Measurements from ENCODE around the gene GIT1.

Gene GIT1

DNA sequence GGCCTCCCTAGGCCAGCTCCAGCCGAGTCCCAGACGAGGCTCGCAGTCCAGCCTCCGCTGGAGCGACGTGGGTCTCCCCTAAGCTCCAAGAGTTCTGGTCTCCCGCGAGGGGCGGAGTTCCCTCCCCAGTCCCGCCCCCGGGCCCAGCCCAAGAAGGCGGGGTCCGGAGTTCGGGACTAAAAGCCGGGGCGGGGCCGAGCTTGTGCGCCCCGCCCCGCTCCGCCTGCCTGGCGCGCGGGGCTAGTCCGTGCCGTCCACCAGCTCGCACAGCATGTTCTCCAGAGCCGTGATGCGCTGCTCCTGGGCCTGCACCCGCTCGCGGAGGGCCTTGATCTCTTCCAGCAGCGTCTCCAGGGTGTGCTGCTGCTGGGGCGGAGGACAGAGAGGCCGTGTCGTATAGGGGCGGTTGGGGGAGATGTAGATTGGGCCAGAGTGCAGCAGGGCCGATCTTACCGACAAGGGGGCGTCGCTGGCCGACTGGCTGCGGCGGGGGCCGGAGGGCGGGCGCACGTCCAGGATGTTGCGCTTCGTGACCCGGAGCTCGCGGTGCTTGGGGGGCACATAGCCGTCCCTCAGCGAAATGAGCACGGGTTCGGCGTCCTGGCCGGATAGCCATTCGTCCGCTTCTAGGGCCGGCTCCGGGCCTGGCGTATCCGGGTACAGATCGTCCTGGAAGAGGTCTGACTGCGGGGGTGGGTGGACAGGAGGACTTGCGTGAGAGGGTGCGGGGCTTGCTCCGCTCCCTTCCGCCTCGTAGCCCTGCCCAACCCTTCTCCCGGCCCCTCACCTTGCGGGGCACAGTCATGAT is 26.2 kb upstream of the GIT1 start:
- in situ Hi-C loops (cut with MboI; ENCODE audit: low sequenced_read_pairs): no loop called here

DNA sequence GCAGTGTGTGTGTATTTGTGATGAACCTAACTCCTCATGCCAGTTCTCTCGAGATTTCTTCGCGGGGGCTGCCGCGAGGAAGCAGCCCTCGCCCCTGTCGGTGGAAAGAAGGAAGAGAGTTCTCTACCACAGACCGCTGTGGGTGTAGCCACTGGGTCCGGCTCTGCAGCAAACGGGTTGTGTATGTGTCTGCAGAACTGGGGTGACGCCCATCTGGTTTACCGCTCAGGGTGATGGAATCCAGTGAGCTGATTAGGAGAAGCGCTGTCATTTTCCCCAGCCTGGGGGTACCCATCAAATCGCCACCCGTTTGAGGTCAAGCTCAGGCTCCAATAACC is 25.6 kb upstream of the GIT1 start:
- in situ Hi-C loops (cut with MboI; ENCODE audit: low sequenced_read_pairs): no loop called here

DNA sequence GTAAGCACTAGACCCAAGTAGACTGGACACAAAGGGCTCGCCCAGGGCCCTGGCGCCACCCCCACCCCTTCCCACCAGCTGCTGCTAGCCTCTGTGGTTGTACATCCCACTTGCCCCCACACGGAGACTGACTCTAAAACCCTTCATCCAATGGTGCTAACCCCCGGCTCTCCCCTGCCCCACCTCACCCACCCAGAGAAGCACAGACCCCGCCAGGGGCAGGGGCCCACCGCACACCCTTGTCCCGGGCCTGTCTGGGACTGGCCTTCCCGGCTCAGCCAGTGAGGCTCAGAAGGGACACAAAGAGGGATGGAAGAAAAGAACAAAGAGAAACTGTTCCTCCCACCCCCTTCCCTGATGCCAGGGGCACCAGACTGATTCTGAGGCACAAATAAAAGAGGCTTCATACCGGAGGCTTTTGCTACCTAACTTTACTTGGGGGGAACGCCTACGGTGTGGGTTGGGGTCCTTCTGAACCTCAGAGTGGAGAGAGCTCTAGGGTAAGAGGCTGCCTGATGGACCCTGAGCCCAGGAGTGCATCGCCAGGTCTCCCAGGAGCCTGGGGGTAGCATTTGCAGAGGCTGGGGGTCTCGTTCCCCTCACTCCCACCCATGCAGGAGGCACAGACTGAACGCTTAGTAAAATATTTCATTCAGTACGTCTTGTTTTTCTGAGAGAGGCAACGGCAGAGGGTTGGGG is 25.1 kb upstream of the GIT1 start:
- in situ Hi-C loops (cut with MboI; ENCODE audit: low sequenced_read_pairs): no loop called here

DNA sequence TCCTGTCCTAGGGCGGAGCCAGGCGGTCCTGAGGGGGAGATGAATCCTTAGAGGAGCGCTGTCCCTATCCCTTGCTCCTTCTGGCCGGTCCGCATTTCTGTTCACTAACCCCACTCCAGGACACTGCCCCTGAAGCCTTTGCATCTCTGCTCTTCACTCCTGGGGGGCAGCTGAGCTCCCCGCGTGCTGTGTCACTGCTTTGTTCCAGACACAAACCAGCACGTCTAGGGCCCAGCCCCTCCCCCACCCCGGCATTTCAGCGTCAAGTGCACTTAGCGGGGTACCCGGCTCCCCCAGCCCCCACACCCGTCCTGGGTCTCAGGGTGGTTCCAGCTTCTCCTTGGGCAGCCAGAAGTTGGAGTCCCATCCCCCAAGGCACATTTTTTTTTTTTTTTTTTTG is 24.4 kb upstream of the GIT1 start:
- in situ Hi-C loops (cut with MboI; ENCODE audit: low sequenced_read_pairs): no loop called here

DNA sequence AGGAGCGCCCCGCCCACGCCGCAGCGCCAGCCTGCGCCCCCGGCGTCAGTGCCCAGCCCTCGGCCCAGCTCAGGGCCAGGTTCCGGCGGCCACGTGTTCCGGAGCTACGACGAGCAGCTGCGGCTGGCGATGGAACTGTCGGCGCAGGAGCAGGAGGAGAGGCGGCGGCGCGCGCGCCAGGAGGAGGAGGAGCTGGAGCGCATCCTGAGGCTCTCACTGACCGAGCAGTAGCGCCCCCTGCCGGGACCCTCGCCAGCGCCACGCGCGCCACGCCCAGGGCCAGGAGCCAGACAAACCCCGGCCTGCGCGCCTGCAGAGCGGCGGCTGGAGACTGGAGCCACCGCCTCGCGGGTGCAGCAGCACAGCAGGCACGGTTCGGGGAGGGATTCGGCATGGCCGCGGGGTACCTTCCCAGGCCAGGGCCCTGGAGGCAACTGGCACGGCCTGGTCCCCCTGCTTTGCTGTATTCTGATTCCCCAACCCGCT is 23.9 kb upstream of the GIT1 start:
- in situ Hi-C loops (cut with MboI; ENCODE audit: low sequenced_read_pairs): no loop called here

DNA sequence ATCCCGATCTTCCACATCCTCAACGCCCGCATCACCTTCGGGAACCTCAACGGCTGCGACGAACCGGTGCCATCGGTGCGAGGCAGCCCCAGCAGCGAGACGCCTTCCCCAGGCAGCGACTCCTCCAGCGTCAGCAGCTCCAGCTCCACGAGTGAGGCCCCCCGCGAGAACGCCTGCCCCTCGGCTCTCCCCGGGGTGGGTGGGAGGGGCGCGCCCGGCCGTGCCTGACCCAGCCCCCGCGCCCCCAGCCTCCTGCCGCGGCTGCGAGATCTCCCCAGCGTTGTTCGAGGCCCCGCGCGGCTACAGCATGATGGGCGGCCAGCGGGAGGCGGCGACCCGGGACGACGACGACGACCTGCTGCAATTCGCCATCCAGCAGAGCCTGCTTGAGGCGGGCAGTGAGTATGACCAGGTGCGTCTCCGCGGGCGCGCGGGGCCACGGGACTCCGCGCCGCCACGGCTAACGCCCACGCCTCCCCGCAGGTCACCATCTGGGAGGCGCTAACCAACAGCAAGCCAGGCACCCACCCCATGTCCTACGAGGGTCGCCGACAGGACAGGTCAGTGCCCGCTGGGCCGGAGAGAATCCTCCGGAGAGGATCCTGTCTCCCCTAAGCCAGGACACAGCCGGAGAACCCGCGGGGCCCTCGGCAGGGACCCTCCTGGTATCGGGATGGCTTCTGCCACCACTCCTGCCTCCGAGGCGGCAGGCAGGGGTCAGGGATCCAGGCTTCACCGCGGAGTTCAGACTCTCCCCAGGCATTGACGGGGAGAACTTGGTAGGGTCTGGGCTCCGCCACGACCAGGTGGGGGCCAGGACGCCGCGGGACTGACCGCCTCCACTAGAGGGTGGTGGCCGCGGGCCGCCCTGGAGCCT is 23.2 kb upstream of the GIT1 start:
- in situ Hi-C loops (cut with MboI; ENCODE audit: low sequenced_read_pairs): no loop called here

DNA sequence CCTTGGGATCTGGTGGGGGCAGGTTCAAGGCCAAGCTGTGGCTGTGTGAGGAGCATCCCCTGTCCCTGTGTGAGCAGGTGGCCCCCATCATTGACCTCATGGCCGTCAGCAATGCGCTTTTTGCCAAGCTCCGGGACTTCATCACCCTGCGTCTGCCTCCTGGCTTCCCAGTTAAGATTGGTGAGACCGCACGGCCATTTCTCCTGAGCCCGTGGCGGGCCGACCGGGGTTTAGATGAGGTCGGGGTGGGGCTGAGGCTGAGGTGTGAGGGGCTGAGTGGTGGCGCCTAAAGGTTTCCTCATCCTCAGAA is 22.6 kb upstream of the GIT1 start:
- in situ Hi-C loops (cut with MboI; ENCODE audit: low sequenced_read_pairs): no loop called here

DNA sequence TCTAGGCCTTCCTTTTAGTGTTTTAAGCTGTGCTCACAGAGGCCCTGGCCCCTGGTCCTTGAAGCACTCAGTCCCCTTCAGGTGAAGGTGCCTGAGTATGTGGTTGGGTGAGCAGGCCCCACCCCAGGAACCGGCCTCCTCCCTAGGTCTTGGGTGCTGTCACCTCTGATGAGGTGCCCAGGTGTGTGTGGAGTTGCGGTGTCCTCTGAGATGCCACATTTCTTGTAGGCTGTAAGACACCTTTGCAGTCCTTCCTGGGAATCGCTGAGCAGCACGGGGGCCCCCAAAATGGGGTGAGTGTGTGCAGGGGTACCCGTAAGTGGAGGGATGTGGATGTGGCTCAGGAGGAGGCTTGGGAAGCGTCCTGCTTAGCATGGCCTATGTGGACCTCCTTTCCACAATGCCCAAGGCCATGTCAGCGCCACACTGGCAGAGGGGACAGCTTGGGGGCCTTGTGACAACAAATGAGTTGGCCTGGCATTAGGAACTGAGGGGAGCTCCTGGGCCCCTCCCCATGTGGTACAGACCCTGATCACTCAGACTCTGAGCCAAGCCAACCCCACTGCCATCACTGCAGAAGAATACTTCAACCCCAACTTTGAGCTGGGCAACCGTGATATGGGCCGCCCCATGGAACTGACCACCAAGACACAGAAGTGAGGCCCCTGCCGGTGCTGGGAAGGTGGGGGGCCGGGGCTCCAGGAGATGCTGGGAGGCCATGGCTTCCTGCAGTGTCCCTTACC is 22.1 kb upstream of the GIT1 start:
- in situ Hi-C loops (cut with MboI; ENCODE audit: low sequenced_read_pairs): no loop called here

DNA sequence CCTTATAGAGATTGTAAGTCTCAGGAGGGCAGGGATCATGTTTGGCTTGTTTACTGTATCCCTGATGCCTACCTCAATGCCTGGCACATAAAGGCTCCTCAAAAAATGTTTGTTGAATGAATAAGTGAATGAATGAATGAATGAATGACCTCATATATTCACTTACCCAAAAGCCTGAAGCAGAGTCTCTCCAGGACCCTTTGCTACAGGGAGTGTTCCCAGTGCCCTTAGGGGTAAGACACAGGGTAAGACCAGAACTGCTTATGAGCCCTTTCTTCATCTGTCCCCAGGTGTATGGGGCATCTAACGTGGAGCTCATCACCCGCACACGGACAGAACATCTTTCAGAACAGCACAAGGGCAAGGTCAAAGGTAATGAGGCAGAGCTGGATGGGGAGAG is 20.9 kb upstream of the GIT1 start:
- in situ Hi-C loops (cut with MboI; ENCODE audit: low sequenced_read_pairs): no loop called here

DNA sequence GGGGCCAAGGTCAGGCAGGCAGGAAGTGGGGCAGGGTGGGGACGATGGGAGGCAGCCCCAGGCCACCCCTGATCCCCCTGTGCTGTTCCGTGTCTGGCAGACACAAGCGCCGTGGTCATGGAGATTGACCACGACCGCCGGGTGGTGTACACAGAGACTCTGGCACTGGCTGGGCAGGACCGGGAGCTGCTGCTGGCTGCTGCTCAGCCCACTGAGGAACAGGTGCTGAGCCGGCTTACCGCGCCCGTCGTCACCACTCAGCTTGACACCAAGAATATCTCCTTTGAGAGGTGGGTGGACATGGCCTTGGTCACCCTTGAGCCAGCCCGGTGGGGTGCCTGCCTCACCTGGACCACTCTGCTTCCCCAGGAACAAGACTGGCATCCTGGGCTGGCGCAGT is 19.5 kb upstream of the GIT1 start:
- in situ Hi-C loops (cut with MboI; ENCODE audit: low sequenced_read_pairs): no loop called here

DNA sequence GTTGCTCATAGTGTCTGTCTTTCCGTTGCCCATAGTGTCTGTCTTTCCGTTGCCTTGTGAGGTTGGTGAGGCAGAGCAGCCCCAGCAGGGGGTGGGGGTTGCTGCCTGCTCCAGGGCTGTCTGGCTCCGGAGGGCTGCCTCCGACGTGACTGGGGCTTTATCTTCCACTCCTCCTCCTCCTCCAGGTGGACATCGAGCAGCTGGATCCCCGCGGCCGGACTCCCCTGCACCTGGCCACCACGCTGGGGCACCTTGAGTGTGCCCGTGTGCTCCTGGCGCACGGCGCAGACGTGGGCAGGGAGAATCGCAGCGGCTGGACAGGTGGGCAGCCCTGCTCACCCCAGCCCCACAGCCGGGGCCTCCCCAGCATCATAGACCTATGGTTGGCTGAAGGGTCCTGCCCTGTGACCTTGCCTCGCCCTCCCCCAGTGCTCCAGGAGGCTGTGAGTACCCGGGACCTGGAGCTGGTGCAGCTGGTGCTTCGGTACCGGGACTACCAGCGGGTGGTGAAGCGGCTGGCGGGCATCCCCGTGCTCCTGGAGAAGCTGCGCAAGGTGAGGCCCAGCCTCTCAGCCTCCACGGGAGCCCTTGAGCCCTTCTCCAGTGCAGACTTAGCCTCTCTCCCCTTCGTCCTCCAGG is 18.2 kb upstream of the GIT1 start:
- in situ Hi-C loops (cut with MboI; ENCODE audit: low sequenced_read_pairs): no loop called here

DNA sequence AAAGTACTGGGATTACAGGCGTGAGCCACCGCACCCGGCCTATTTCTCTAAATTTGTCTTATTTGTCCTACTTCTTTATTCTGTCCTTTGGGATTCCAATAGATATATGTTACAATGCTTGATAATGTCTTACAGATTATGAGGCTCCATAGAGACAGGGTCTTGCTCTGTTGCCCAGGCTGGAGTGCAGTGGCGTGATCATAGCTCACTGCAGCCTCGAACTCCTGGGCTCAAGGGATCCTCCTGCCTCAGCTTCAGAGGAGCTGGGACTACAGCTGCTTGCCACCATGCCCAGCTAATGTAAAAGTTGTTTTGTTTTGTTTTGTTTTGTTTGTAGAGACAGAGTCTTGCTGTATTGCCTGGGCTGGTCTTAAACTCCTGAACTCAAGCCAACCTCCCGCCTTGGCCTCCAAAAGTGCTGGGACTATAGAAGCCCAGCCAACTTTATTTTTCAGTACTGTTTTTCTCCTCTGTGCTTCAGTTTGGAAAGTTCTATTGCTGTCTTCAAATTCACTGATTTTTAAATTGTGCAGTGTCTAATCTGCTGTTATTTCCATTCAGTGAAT is 13.7 kb upstream of the GIT1 start:
- in situ Hi-C loops (cut with MboI; ENCODE audit: low sequenced_read_pairs): no loop called here

DNA sequence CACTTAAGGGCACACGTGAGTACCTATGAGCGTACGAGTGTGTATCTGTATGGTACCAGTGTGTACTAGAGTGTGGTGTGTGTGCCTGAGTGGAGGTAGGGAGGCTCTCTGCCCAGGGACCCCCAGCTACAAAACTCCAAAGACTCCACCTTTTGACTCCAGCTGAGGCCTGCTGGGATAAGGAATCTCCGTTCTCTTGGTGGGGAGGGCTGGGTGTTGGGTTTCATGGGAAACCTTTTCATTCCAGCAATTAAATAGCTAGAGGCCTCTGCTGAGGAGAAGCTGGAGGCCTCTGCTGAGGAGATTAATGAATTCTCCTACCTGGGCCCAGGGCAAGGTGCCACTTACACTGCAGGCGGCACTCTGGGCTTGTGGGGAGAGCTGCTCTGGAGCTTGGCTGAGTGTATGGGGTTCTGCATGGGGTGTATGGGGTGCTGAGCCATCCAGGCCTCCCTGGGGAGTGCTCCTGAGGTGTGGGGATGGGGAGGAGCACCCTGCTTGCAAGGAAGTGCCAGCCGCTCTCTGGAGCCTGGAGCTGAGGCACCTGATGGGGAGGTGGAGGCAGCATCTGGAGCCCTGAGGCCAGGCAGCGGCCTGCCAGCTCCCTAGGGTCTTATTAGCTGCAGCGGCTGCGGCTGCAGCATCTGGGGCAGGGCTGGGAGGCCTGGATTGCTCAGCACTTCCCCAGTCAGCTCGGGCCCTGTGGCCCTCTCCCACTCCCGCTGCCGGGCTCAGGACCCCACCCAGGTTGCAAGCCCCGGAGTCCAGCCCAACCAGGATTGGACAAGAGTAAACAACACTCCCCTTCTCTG is 8.1 kb upstream of the GIT1 start:
- in situ Hi-C loops (cut with MboI; ENCODE audit: low sequenced_read_pairs): no loop called here

DNA sequence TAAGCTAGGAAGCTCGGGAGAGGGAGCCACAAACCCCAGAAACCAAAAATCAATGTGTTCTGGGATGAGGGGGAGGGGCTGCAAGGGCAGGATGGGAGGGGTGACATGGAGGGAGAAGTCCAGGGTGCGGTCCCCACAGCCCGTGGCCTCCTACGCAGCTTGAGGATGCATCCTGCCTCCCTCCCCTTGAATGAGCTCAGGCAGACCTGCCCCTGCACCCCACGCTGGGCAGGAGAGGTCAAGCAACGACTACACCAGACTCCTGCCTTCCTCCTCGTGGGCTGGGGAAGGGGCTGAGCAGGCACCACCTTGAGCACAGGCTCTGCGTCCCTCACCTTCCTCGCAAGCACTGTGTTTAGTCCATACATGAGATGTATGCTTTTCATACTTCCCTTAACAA is 7.4 kb upstream of the GIT1 start:
- in situ Hi-C loops (cut with MboI; ENCODE audit: low sequenced_read_pairs): no loop called here

DNA sequence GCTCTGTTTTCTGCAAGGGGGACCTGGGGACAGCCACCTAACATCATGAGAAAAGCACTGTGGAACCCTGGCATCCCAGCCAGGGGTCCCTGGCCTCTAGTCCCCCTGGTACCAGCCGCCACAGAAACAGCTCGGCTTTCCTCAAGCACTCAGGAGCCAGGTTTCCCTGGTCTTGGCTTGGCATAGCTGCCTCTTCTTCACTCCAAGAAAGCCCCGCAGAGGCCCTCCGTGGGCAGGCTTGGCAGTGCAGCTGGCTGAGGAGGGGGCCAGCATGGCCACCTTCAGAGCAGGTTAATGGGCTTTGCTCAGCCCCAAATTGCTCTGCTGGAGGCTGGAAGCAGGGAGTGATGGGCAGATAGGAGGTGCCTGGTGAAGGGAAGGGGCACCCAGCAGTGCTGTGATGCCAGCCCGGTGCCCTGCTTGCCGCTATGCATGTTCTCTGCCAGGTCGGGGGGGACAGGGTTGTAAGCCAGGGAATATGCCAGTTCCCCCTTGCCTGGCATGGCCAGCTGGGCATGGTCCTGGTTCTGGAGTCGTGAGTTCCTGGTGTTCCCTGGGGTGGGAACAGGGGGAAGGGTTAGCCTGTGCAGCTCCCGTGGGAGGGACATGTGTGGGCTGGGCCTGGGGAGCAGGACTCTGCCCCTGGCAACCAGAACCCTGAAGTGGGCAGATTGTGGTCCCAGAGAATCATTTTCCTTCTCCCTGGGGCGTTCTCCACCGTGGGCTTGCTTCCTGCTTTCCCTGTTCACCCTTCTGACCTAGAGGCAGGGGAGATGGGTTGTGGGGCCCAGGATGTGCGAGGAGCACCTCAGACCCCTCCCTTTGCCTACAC is 6.7 kb upstream of the GIT1 start:
- in situ Hi-C loops (cut with MboI; ENCODE audit: low sequenced_read_pairs): no loop called here

DNA sequence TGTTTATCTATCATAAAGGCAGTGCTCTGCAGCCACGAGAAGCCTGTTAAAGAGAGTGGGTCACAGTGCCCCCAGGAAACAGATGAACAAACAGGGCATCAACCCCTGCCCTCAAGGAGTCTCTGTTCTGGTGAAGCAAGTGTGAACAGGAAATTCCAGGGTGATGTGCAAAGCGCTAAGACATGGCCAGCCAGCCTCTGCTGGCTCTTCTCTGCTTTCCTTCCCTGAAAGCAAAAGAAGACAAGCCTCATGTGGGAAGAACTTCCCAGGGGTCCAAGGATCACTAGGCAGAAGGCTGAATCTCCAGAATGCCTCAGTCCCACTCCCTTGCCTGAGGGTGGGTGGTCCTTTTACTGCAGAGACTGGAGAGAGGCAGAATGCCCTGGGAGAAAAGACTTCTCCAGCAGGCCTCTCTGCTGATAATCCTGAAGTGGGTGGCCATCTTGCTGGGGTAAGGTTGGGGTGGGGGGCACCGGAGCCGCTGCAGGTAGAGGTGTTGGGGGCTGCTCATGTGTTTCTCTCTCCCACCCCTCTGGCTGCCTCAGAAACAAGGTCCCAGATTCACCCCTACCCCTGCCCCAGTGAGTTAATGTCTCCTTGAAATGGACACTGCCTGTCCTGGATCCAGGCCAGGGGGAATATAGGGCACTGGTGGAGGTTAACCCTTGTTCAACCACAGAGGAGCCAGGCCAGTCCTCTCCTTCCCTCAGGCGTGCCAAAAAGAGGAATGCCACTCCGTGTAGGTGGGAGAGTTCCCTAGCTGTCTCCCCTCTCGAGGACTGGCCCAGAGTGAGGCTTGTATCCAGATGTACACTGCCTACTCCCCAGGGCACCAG is 5.9 kb upstream of the GIT1 start:
- in situ Hi-C loops (cut with MboI; ENCODE audit: low sequenced_read_pairs): no loop called here

DNA sequence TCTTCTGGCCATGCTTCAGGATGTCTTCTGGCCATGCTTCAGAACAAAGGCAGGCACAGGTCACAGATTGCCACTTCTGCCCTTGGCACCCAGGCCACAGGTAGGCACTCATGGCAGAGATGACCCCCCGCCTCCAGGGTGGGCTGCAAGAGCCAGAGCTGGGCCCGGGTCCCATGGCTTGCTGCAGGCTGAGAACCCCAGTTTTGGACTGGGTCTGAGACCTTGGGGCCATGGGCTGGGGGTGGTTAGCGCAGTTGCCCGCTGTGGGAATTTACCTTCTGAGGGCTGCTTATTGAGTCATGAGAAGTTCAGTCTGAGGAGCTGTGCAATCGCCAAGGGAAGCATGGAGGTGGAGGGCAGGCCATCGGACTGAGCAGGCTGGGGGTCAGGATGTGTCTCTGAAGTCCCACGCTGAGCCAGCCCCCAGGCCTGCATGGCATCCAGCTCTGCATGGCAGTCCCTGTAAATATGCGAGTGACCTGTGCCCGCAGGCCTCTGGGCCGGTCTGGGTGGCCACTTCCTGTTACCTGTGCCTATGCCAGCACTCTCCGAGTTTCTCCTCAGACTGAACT is 5.2 kb upstream of the GIT1 start:
- in situ Hi-C loops (cut with MboI; ENCODE audit: low sequenced_read_pairs): no loop called here

Data from hTERT RPE-1 (cell line).